Activated CD4-positive, alpha-beta T cell treated with anti-CD3 and anti-CD28 coated beads, Interleukin-2, amount 50 U/mL, for 24 hours (primary cell): ENCODE measurements around the gene FBXO17.
"Not testable (repeated sequence)": the region's sequence is repeated elsewhere in the genome, so short reads cannot be mapped to it uniquely, and the experiment has no call there.

Source experiments
- DNase-seq, 2 donors: peaks; one replicate each; pipeline ENCODE4 v3.0.0-alpha.2; 2020; ENCODE audit warnings: low read depth in 1 of 2, low spot score in 1 of 2

The FBXO17 gene

GRCh38 chr19:38980583-38981374, 5.2 kb upstream of the FBXO17 start:
- no peak for DNase-seq

DNA sequence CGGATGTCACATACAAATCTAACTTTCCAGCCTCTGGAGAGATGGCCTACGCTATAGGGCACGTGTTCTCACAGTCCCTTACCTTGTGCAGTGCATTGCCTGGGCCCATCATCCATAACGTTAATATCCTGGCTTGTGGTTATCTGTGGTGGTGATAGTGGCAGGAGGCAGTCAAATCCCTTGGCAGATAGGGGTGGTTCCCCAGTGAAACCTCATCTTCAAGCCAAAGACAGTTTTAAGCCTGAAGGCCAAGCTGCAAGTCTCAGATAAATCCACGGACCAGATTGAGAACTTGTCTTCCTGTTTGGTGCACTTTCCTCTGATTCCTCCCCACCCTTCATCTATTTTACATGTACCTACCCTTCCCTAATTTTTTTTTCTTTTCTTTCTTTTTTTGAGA, 4.3 kb upstream of the FBXO17 start:
- DNase-seq: no peak

GRCh38 chr19:38978326-38978689, 2.8 kb upstream of the FBXO17 start:
- no peak for DNase-seq

GRCh38 chr19:38977445-38978325, 2.1 kb upstream of the FBXO17 start:
- DNase-seq: peak in 1 of 2 donors; percentile 21

DNA sequence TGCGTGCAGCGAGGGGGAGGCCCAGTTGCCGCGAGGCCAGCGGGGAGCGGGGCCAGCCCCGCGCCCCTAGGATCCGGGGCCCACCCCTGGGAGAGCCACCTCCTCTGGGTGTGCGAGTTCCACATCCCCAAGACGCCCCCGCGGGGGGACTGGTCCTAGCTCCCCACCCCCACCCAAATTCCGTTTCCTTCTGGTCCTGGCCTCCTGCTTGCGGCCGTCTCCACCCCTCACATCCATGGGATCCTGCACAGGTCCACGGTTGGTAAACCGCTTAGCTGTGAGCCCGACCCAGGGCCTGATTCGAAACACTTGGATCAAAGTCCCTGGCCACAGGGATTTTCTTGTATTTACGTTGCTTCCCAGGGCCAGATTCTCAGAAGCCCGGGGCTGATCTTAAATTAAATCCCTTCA, 324 bp upstream of the FBXO17 start:
- no peak for DNase-seq

- DNase-seq: no peak
These were observed 823 bp downstream of the FBXO17 start for GRCh38 chr19:38974624-38975213.

GRCh38 chr19:38971672-38972071, 3.9 kb downstream of the FBXO17 start:
- no peak for DNase-seq

- no peak for DNase-seq
These were observed 4.6 kb downstream of the FBXO17 start for GRCh38 chr19:38970664-38971532.

- DNase-seq: not testable (repeated sequence)
These were observed 9.4 kb downstream of the FBXO17 start for GRCh38 chr19:38966149-38966548.

- no peak for DNase-seq
These were observed 10.8 kb downstream of the FBXO17 start for GRCh38 chr19:38964738-38965137.

- DNase-seq: no peak
These were observed 15.9 kb downstream of the FBXO17 start for GRCh38 chr19:38959618-38960017.

DNA sequence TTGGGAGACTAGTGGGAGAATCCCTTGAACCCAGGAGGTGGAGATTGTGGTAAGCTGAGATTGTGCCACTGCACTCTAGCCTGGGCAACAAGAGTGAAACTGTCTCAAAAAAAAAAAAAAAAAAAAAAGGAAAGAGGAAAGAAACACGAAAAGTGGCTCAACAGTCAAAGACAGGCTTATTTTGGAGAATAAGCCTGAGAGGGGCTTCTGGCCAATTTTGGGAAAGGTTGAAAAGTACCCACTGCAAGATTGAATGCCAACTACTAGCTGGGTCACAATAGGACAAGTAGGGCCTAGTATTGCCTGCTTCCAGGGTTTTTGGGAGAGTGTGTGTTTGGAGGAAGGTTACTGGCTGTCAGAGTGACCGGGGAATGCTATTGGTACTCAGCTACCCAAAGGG, 17.2 kb downstream of the FBXO17 start:
- DNase-seq: no peak

- DNase-seq: no peak
These were observed 19.3 kb downstream of the FBXO17 start for GRCh38 chr19:38956264-38956663.

DNA sequence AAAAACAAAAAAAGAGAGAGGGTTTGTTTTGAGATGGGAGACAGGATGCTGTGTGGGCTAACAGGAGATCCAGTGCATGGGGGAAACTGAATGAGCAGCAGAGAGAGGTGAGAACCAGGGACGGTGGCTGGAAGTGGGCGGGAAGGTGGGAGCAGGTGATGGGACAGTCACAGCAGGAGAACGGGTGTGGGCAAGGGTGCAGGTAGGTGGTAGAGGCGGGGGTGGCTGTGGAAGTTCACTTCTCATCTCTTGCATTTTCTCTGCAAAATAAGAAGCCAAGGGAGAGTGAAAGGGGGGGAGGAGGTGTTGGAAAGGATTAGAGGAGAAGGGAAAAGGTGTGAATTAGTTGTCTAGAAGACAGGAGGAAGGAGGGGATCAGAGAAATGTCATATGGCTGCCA, 21.9 kb downstream of the FBXO17 start:
- no peak for DNase-seq

DNA sequence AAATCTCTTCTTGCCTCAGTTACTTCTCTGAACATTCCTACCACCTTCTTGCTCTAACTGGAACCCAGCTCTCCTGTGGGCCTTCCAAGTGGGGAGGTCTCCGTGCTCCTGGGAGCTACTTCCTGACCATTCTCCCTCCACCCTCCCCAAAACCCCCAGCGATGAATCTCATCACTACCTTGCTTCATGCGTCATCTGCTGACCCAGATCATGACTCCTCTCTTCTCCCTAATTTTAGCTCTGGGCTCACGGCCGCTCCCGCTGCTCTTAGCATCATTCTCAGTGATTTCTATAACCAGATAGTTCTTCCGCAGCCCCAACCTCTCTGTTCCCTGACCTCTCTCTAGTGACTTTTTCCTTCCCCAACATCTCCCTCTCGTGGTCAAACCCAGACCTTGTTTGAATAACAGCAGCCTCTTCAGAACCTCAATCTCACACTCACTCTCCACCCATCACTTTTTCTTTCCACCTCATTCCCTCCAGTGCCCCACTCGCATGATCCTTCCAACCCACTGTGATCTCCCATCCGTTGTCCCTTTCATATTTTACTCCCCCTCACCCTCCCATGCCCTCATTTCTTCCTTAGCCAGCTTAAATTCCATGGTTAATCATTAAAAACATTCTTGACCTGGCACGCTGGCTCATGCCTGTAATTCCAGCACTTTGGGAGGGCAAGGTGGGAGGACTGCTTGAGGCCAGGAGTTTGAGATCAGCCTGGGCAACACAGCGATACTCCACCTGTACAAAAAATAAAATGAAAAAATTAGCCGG, 23.0 kb downstream of the FBXO17 start:
- no peak for DNase-seq

DNA sequence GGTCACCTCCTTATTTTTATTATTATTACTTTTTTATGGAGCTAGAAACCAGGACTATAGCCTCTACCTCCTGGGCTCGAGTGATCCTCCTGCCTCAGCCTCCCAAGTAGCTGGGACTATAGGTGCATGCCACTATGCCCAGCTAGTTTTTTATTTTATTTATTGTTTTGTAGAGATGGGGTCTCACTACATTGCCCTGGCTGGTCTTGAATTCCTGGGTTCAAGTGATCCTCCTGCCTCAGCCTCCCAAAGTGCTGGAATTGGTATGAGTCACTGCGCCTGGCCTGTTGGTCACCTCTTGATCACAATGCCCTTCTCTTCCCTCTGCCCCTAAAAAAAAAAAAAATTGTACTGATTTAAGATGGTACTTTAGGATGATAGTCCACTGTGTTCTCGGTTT, 24.4 kb downstream of the FBXO17 start:
- no peak for DNase-seq

DNA sequence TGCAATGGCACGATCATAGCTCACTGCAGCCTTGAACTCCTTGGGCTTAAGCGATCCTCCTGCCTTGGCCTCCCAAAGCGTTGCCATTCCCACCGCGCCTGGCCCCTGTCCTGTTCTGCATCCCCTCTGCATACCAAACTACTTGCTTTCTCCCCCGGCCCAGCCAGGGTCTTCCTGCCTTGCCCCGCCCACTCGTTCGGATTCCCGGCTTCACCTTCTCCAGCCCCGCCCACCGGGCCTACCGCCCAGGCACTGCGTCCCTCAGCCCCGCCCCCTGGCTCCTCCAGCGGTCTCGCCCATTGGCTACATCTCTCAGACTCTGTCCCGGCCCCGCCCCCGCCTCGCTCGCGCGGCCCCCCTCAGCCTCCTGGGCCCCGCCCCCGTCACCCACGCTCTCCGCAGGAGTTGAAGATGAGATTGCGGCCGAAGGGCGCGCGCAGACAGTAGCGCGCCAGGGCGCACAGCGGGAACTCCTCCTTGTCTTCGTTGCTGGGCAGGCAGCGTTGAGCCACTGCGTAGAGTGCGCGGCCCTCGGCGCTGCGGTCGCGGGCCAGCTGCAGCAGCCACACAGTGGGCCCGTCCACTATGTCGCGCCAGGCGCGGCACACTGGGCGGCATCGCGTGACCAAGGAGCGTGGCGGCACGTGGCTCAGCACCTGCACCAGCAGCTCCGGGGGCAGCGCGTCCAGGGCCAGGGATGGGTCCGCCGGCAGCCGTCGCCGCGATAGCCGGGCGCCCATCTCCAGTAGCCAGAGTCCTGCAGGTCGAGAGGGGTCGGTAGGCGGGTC, 25.8 kb downstream of the FBXO17 start:
- peak; percentile 49 to 76 for DNase-seq

DNA sequence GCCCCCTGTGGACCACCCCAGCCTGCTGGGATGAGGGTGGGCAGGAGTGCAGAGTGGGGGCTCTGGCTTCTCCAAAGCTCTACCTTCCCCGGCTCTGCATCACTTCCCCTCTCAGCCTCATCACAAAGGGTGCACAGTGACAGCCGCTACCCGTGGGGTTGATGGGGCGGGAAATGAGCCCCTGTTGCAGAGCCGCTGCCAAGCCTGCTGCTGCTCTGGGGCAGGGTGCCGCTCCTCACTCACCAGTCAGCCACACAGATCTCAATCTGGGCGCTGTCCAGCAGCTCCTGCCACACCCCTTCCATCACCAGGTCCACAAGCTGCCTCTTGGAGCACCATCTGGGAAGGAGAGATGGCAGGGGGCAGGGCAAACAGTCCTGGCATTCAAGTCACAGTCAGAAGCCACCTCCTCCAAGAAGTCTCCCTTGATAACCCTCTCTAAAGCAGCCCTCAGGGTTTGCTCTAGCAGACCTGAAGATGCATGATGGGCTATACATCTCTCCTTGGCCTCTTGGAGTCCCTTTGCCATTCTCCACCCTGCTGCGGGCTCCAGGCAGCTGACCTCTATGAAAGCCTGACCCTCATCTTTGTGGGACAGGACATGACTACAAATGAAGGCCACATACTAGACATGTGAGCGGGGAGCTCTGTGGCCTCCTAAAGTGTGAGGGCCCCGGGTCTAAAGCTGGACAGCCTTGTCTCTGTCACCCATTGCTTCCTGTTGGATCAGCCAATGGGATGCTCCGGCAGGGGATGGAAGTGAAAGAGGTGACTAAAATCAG, 29.1 kb downstream of the FBXO17 start:
- DNase-seq: no peak
